Osteoblast (primary cell): ENCODE data around the gene MRPL46. TPM values are rescaled to one million over a fixed set of nuclear protein-coding genes. Genes with fewer than 3 reads are reported as not detected.
A peak's percentile ranks its signal among the peaks of the same experiment; 100 is the strongest.

Experiments
- DNase-seq: peaks from one replicate; pipeline ENCODE4 v3.0.0; 2011; ENCODE audit warnings: low spot score, mixed read lengths; ENCODE audit not compliant: insufficient read length; ENCODE audit errors: missing footprints
- H2AFZ ChIP-seq: 2 replicates; pipeline ENCODE4 v1.6.0; 2011; ENCODE audit warnings: mild to moderate bottlenecking, low read length
- H3K27ac ChIP-seq: 2 replicates; pipeline ENCODE4 v1.5.1; 2011; ENCODE audit warnings: mild to moderate bottlenecking, low read depth, low read length, moderate library complexity
- H3K27me3 ChIP-seq: 2 replicates; pipeline ENCODE4 v1.6.0; 2012; ENCODE audit warnings: mild to moderate bottlenecking, control low read depth, inconsistent platforms, low read length, moderate library complexity; ENCODE audit not compliant: insufficient read depth
- H3K36me3 ChIP-seq: 2 replicates; pipeline ENCODE4 v1.5.1; 2011; ENCODE audit warnings: mild to moderate bottlenecking, low read length, control low read depth, moderate library complexity; ENCODE audit not compliant: insufficient read depth
- H3K4me1 ChIP-seq: 2 replicates; pipeline ENCODE4 v1.5.1; 2011; ENCODE audit warnings: mild to moderate bottlenecking, low read length, control low read depth, moderate library complexity; ENCODE audit not compliant: insufficient read depth
- H3K4me2 ChIP-seq: 2 replicates; pipeline ENCODE4 v1.6.0; 2011; ENCODE audit warnings: mild to moderate bottlenecking, low read length; ENCODE audit not compliant: insufficient read depth
- H3K4me3 ChIP-seq: fragments of 200-600 bp; sonication (generic); 3 replicates; pipeline ENCODE4 v1.5.1; 2012; ENCODE audit warnings: mild to moderate bottlenecking, low read length, inconsistent platforms; ENCODE audit not compliant: insufficient read depth
- H3K79me2 ChIP-seq: 2 replicates; pipeline ENCODE4 v1.6.0; 2012; ENCODE audit warnings: mild to moderate bottlenecking, low read length, control low read depth, inconsistent platforms; ENCODE audit not compliant: insufficient read depth
- H3K9me3 ChIP-seq: 2 replicates; pipeline ENCODE4 v1.5.1; 2011; ENCODE audit warnings: low read depth, low read length, control low read depth
- H4K20me1 ChIP-seq: 2 replicates; pipeline ENCODE4 v1.6.0; 2012; ENCODE audit warnings: mild to moderate bottlenecking, low read length, control low read depth; ENCODE audit not compliant: insufficient read depth
- CTCF ChIP-seq: IDR thresholded peaks from 2 replicates; pipeline ENCODE4 v1.5.1; 2011; ENCODE audit warnings: mild to moderate bottlenecking, low read depth, low read length, moderate library complexity; ENCODE audit errors: extremely low read depth
- total RNA-seq: library from RNA; depleted of rRNA; stranded (reverse); fragments of >200 nt; gene quantifications from 2 replicates; pipeline ENCODE4 v1.2.3, GENCODE V29; 2012

MRPL46 gene
- total RNA-seq, 1 donor: 11.2 TPM

- H3K4me2 ChIP-seq: no peak overlapping the region
- no peaks in the 10 kb centered on the region for H3K79me2 ChIP-seq
- no peaks in the 10 kb centered on the region for H3K9me3 ChIP-seq
- H3K4me1 ChIP-seq: no peaks in the 10 kb centered on the region
- no peaks in the 10 kb centered on the region for H3K36me3 ChIP-seq
- no peak overlapping the region for H3K27ac ChIP-seq
- no peak overlapping the region for H2AFZ ChIP-seq
- no peak for TF ChIP-seq CTCF
- peaks cover 27% of the 10 kb centered on the region for H3K27me3 ChIP-seq
- H3K4me3 ChIP-seq: no peak overlapping the region
- no peaks in the 10 kb centered on the region for H4K20me1 ChIP-seq
- DNase-seq: peak; percentile 13
Measured at GRCh38 chr15:88423331-88423730, 43.9 kb downstream of the MRPL46 start.

GRCh38 chr15:88419830-88420229, 47.4 kb downstream of the MRPL46 start:
- Histone ChIP-seq H3K4me1 (no peaks in the 10 kb centered on the region), H3K4me3 (no peak overlapping the region), H3K4me2 (no peak overlapping the region)

More at GRCh38 chr15:88419830-88420229, 47.4 kb downstream of the MRPL46 start:
- Histone ChIP-seq H3K27me3 (peaks cover 3% of the 10 kb centered on the region), H3K27ac (no peak overlapping the region), H4K20me1 (no peaks in the 10 kb centered on the region), H3K36me3 (no peaks in the 10 kb centered on the region), H2AFZ (no peak overlapping the region), H3K9me3 (no peaks in the 10 kb centered on the region), H3K79me2 (no peaks in the 10 kb centered on the region)
- DNase-seq: peak; percentile 32
- TF ChIP-seq CTCF: no peak

Other genes with a start within 250 kb of the MRPL46 start
- 0.59 and 0.72 TPM in 2 replicates for gene NTRK3, start 210.6 kb downstream of the MRPL46 start, total RNA-seq
- 17.7 and 18.3 TPM in 2 replicates for gene MRPS11, start 320 bp upstream of the MRPL46 start, total RNA-seq
- gene DET1, start 79.3 kb upstream of the MRPL46 start, total RNA-seq: 7.6 and 9.4 TPM in 2 replicates
- gene AEN, start 154.0 kb upstream of the MRPL46 start, total RNA-seq: 43.9 and 46.3 TPM in 2 replicates
- 2.1 and 3.3 TPM in 2 replicates for gene ISG20, start 171.6 kb upstream of the MRPL46 start, total RNA-seq